HCT116 (cell line): ENCODE results near the gene COA8. TPM values are rescaled to one million over a fixed set of nuclear protein-coding genes. Genes with fewer than 3 reads are reported as not detected.

Experiments
- ATAC-seq: fragments of 200-7000 bp; cut with Tn5 transposase; 2 replicates; pipeline ENCODE4 v1.9.1; 2020; ENCODE audit warnings: mild to moderate bottlenecking, moderate library complexity
- BruUV-seq: library from RNA; stranded (reverse); fragments of 400-500 nt; replicated peaks from 2 replicates; lab custom pipeline; 2021; lab: Mats Ljungman, UMichigan
- CTCF ChIA-PET: fragments of 300-600 bp; sonication (Branson Sonifier 250); formaldehyde crosslinking; loops from one replicate; lab custom pipeline; 2021; ENCODE audit warnings: antibody characterized with exemption; lab: Charles Lee
- POLR2A ChIA-PET: fragments of 300-600, 350-600 bp; sonication (Branson Sonifier 250); formaldehyde crosslinking; loops from one replicate; lab custom pipeline; 2021; ENCODE audit warnings: antibody characterized with exemption; lab: Charles Lee
- RAD21 ChIA-PET, 2 experiments: fragments of 300-600 bp; sonication (Branson Sonifier 250); formaldehyde crosslinking; loops; one replicate each; lab custom pipeline; 2023; ENCODE audit warnings: low total read pairs in 2 of 2; ENCODE audit not compliant: uncharacterized antibody in 2 of 2, unreplicated experiment in 2 of 2, low non-redundant PET in 1 of 2; lab: Charles Lee
- DNase-seq: peaks from one replicate; pipeline ENCODE4 v3.0.0-alpha.2; 2010; ENCODE audit warnings: low read depth, low spot score
- H2AFZ ChIP-seq: fragments of 200-600 bp; shearing (Covaris generic), sonication (generic); 2 replicates; pipeline ENCODE4 v1.6.1; 2017; ENCODE audit warnings: low read depth, mixed run types, mixed read lengths, antibody characterized with exemption, low read length; ENCODE audit not compliant: poor library complexity, severe bottlenecking
- H3K27ac ChIP-seq: 2 replicates; pipeline ENCODE4 v1.5.1; 2012; ENCODE audit warnings: low read depth, low read length
- H3K27me3 ChIP-seq: fragments of 200-600 bp; sonication (generic); 2 replicates; pipeline ENCODE4 v1.6.1; 2016; ENCODE audit warnings: mixed run types, low read length, mixed read lengths; ENCODE audit not compliant: insufficient read depth
- H3K36me3 ChIP-seq, 2 experiments: fragments of 200-500 bp in 1 of 2; fragments of 200-600 bp in 1 of 2; sonication (Bioruptor generic) in 1 of 2; sonication (generic) in 1 of 2; 2 replicates each; pipeline versions ENCODE4 v1.5.1 to v1.6.1; 2014 to 2016; ENCODE audit warnings: low read length in 2 of 2, inconsistent platforms in 1 of 2, mixed read lengths in 1 of 2, mixed run types in 1 of 2; ENCODE audit not compliant: insufficient read depth in 2 of 2, control insufficient read depth in 1 of 2
- H3K4me1 ChIP-seq, 2 experiments: fragments of 200-600 bp in 1 of 2; sonication (generic) in 1 of 2; 2 replicates each; pipeline versions ENCODE4 v1.5.1 to v1.6.1; 2012 to 2017; ENCODE audit warnings: low read length in 2 of 2, inconsistent platforms in 1 of 2, mild to moderate bottlenecking in 1 of 2, mixed read lengths in 1 of 2, mixed run types in 1 of 2, moderate library complexity in 1 of 2; ENCODE audit not compliant: insufficient read depth in 2 of 2, control insufficient read depth in 1 of 2
- H3K4me2 ChIP-seq: fragments of 200-600 bp; sonication (generic); 2 replicates; pipeline ENCODE4 v1.6.1; 2017; ENCODE audit warnings: mixed run types, low read length, mixed read lengths
- H3K4me3 ChIP-seq, 2 experiments: fragments of 200-600 bp in 1 of 2; sonication (generic) in 1 of 2; replicated peaks in 1 of 2; 2 replicates each; pipeline ENCODE4 v1.5.1; 2011 to 2016; ENCODE audit warnings: low read length in 2 of 2, control low read depth in 1 of 2, low read depth in 1 of 2, mild to moderate bottlenecking in 1 of 2, mixed read lengths in 1 of 2, mixed run types in 1 of 2
- H3K79me2 ChIP-seq: fragments of 200-600 bp; sonication (generic); 2 replicates; pipeline ENCODE4 v1.6.1; 2017; ENCODE audit warnings: mild to moderate bottlenecking, mixed run types, low read length, moderate library complexity, mixed read lengths; ENCODE audit not compliant: insufficient read depth
- H3K9ac ChIP-seq: fragments of 200-600 bp; sonication (generic); 2 replicates; pipeline ENCODE4 v1.6.1; 2016; ENCODE audit warnings: low read length, mixed read lengths
- H3K9me2 ChIP-seq: fragments of 200-600 bp; sonication (generic), shearing (Covaris generic); 2 replicates; pipeline ENCODE4 v1.6.1; 2017; ENCODE audit warnings: mixed run types, mild to moderate bottlenecking, moderate library complexity; ENCODE audit not compliant: insufficient read depth
- H3K9me3 ChIP-seq, 2 experiments: fragments of 200-500 bp in 1 of 2; fragments of 200-600 bp in 1 of 2; sonication (Bioruptor generic) in 1 of 2; sonication (generic) in 1 of 2; 2 replicates each; pipeline ENCODE4 v1.6.1; 2014 to 2017; ENCODE audit warnings: low read length in 2 of 2, mixed read lengths in 2 of 2, inconsistent platforms in 1 of 2, low read depth in 1 of 2, mild to moderate bottlenecking in 1 of 2, mixed run types in 1 of 2, moderate library complexity in 1 of 2; ENCODE audit not compliant: control insufficient read depth in 1 of 2, insufficient read depth in 1 of 2
- H4K20me1 ChIP-seq: fragments of 200-600 bp; sonication (generic), shearing (Covaris generic); 2 replicates; pipeline ENCODE4 v1.6.1; 2017; ENCODE audit warnings: mixed run types, mild to moderate bottlenecking, moderate library complexity; ENCODE audit not compliant: insufficient read depth
- CBX3 ChIP-seq: IDR thresholded peaks from 2 replicates; pipeline ENCODE4 v1.6.1; 2012; ENCODE audit warnings: low read depth
- CEBPB ChIP-seq: IDR thresholded peaks from 2 replicates; pipeline ENCODE4 v1.6.1; 2012; ENCODE audit warnings: low read depth
- EGR1 ChIP-seq: IDR thresholded peaks from 2 replicates; pipeline ENCODE4 v1.6.1; 2012; ENCODE audit warnings: low read depth
- ELF1 ChIP-seq: IDR thresholded peaks from 2 replicates; pipeline ENCODE4 v1.6.1; 2012; ENCODE audit warnings: low read depth, borderline replicate concordance
- EZH2phosphoT487 ChIP-seq: fragments of 200-600 bp; IDR thresholded peaks from 2 replicates; pipeline ENCODE4 v1.6.1; 2018; ENCODE audit warnings: antibody characterized with exemption, borderline replicate concordance
- JUND ChIP-seq: IDR thresholded peaks from 2 replicates; pipeline ENCODE4 v1.6.1; 2012
- MAX ChIP-seq: IDR thresholded peaks from 2 replicates; pipeline ENCODE4 v1.6.1; 2012
- POLR2A ChIP-seq: IDR thresholded peaks from 2 replicates; pipeline ENCODE4 v1.7.0; 2011; ENCODE audit warnings: borderline replicate concordance; ENCODE audit not compliant: insufficient read depth, insufficient read length; ENCODE audit errors: extremely low read depth
- RAD21 ChIP-seq: IDR thresholded peaks from 2 replicates; pipeline ENCODE4 v1.6.1; 2012; ENCODE audit warnings: low read depth, mild to moderate bottlenecking
- SIN3A ChIP-seq: IDR thresholded peaks from 2 replicates; pipeline ENCODE4 v1.6.1; 2012; ENCODE audit warnings: low read depth
- SP1 ChIP-seq: IDR thresholded peaks from 2 replicates; pipeline ENCODE4 v1.6.1; 2012; ENCODE audit warnings: low read depth
- TCF7L2 ChIP-seq: IDR thresholded peaks from 2 replicates; pipeline ENCODE4 v1.7.0; 2011; ENCODE audit warnings: borderline replicate concordance, inconsistent platforms; ENCODE audit not compliant: insufficient read depth, insufficient read length; ENCODE audit errors: extremely low read depth
- YY1 ChIP-seq: IDR thresholded peaks from 2 replicates; pipeline ENCODE4 v1.6.1; 2011; ENCODE audit warnings: low read length, low read depth, moderate library complexity, mild to moderate bottlenecking; ENCODE audit not compliant: insufficient replicate concordance; ENCODE audit errors: extremely low read depth
- ZNF274 ChIP-seq: fragments of 200-500 bp; sonication (Bioruptor generic); IDR thresholded peaks from 2 replicates; pipeline ENCODE4 v1.6.1; 2014; ENCODE audit warnings: mild to moderate bottlenecking, low read depth, low read length, inconsistent platforms
- intact Hi-C: fragments of 100-400 bp; cut with micrococcal nuclease; formaldehyde crosslinking; loops from 2 replicates; pipeline ENCODE4 v1.10.0; 2022
- total RNA-seq: library from RNA; stranded (reverse); gene quantifications from one replicate; pipeline ENCODE4 v1.2.1, GENCODE V29; 2021; ENCODE audit not compliant: unreplicated experiment
- TF ChIP-seq, protein P1 (sequence below), 3 experiments: fragments of 200-600 bp in 1 of 3; sonication (generic) in 1 of 3; IDR thresholded peaks in 2 of 3; conservative IDR thresholded peaks in 1 of 3; 2 replicates each; pipeline ENCODE4 v1.5.1; 2012 to 2017; ENCODE audit warnings: low read depth in 2 of 3, low read length in 2 of 3, antibody characterized with exemption in 1 of 3, borderline replicate concordance in 1 of 3, control low read depth in 1 of 3, mild to moderate bottlenecking in 1 of 3, mixed read lengths in 1 of 3, mixed run types in 1 of 3, moderate library complexity in 1 of 3; ENCODE audit not compliant: insufficient read depth in 1 of 3
- TF ChIP-seq, protein P2 (sequence below): IDR thresholded peaks from 2 replicates; pipeline ENCODE4 v1.6.1; 2011; ENCODE audit warnings: mild to moderate bottlenecking, low read length, moderate library complexity; ENCODE audit not compliant: insufficient replicate concordance; ENCODE audit errors: extremely low read depth

COA8 gene
- total RNA-seq, 1 experiment from 2014 or later = 29.4 TPM

DNA sequence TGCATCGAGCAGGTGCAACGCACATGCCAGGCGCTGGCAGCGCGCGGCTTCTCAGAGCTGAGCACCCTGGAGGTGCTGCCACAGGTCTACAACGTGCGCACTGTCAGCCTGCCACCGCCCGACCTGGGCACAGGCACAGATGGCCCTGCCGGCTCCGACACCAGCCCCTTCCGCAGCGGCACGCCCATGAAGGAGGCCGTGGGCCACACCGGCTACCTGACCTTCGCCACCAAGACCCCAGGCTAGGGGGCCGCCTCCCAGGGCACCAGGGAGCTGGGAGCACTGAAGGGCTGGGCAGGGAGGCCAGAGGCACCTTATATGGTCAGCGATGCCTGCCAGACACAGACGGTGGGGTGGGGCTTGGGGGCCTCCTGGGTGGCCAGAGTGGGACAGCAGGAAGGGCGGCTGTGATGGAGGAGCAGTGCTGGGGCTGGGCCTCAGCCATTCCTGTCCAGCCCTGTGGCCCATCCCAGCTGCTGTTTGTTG is 28.1 kb upstream of the COA8 start:
- ChIA-PET CTCF (no interaction called here), RAD21 (no interaction called here), POLR2A (interaction anchor here (2.8 kb wide), 1 partner anchor 13 kb away, joined by 9 read pairs; the partner anchor contains the start of gene CKB)
- no peak overlapping the region for H3K4me2 ChIP-seq
- DNase-seq (no peak), ATAC-seq (no peak)
- intact Hi-C loops = no loop called here
- TF ChIP-seq ELF1 (no peak), JUND (no peak), CEBPB (no peak), SP1 (no peak), EGR1 (no peak), ZNF274 (no peak), SIN3A (no peak), YY1 (no peak), POLR2A (no peak), RAD21 (no peak), MAX (no peak), TCF7L2 (no peak), CBX3 (no peak), EZH2phosphoT487 (no peak)
- TF ChIP-seq, protein P1, sequence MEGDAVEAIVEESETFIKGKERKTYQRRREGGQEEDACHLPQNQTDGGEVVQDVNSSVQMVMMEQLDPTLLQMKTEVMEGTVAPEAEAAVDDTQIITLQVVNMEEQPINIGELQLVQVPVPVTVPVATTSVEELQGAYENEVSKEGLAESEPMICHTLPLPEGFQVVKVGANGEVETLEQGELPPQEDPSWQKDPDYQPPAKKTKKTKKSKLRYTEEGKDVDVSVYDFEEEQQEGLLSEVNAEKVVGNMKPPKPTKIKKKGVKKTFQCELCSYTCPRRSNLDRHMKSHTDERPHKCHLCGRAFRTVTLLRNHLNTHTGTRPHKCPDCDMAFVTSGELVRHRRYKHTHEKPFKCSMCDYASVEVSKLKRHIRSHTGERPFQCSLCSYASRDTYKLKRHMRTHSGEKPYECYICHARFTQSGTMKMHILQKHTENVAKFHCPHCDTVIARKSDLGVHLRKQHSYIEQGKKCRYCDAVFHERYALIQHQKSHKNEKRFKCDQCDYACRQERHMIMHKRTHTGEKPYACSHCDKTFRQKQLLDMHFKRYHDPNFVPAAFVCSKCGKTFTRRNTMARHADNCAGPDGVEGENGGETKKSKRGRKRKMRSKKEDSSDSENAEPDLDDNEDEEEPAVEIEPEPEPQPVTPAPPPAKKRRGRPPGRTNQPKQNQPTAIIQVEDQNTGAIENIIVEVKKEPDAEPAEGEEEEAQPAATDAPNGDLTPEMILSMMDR (IDR thresholded peaks at IDR 0.05 in 2 of 3, conservative IDR thresholded peaks at IDR 0.05 in 1 of 3; ENCODE audit: borderline replicate concordance in 1 of 3, insufficient read depth in 1 of 3, low read depth in 2 of 3, low read length in 2 of 3) = no peak
- TF ChIP-seq, protein P2, sequence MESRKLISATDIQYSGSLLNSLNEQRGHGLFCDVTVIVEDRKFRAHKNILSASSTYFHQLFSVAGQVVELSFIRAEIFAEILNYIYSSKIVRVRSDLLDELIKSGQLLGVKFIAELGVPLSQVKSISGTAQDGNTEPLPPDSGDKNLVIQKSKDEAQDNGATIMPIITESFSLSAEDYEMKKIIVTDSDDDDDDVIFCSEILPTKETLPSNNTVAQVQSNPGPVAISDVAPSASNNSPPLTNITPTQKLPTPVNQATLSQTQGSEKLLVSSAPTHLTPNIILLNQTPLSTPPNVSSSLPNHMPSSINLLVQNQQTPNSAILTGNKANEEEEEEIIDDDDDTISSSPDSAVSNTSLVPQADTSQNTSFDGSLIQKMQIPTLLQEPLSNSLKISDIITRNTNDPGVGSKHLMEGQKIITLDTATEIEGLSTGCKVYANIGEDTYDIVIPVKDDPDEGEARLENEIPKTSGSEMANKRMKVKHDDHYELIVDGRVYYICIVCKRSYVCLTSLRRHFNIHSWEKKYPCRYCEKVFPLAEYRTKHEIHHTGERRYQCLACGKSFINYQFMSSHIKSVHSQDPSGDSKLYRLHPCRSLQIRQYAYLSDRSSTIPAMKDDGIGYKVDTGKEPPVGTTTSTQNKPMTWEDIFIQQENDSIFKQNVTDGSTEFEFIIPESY = no peak
- no peak overlapping the region for H2AFZ ChIP-seq
- H4K20me1 ChIP-seq = no peaks in the 10 kb centered on the region
- H3K9me3 ChIP-seq = no peaks in the 10 kb centered on the region
- H3K9ac ChIP-seq = no peak overlapping the region
- no peaks in the 10 kb centered on the region for H3K27me3 ChIP-seq
- H3K79me2 ChIP-seq = peaks cover 24% of the 10 kb centered on the region
- peaks cover 0 to 17% of the 10 kb centered on the region in 2 experiments; a peak in 2 of 4 replicates for H3K36me3 ChIP-seq
- no peaks in the 10 kb centered on the region for H3K9me2 ChIP-seq
- H3K27ac ChIP-seq = no peak overlapping the region
- BruUV-seq = no TSS peak
- no peak overlapping the region for H3K4me3 ChIP-seq
- H3K4me1 ChIP-seq = peaks cover 6 to 28% of the 10 kb centered on the region in 2 experiments
